Endothelial cell of umbilical vein (primary cell): ENCODE measurements around the gene STK32C. TPM values are rescaled to one million over a fixed set of nuclear protein-coding genes. Genes with fewer than 3 reads are reported as not detected.

Experiments
- BruUV-seq: library from RNA; stranded (reverse); fragments of 400-500 nt; replicated peaks from 2 replicates; lab custom pipeline; 2021; lab: Mats Ljungman, UMichigan
- CTCF ChIA-PET: fragments of 300-600, 350-600 bp; sonication (Branson Sonifier 250); formaldehyde crosslinking; loops from one replicate; lab custom pipeline; 2021; ENCODE audit warnings: antibody characterized with exemption, inconsistent platforms; lab: Charles Lee
- POLR2A ChIA-PET: fragments of 300-600, 350-600 bp; sonication (Branson Sonifier 250); formaldehyde crosslinking; loops from one replicate; lab custom pipeline; 2021; ENCODE audit warnings: antibody characterized with exemption, inconsistent platforms; lab: Charles Lee
- DNase-seq: peaks from one replicate; pipeline ENCODE4 v3.0.0-alpha.2; 2011; ENCODE audit warnings: low read depth, low spot score
- FAIRE-seq: peaks from 2 replicates; lab custom pipeline; 2011; peaks lifted over from hg19 to GRCh38; lab: Jason Lieb, UNC
- H2AFZ ChIP-seq: 2 replicates; pipeline ENCODE4 v1.6.0; 2012; ENCODE audit warnings: low read depth, low read length, control low read depth, inconsistent platforms
- H3K27ac ChIP-seq: 2 replicates; pipeline ENCODE4 v1.5.1; 2011; ENCODE audit warnings: low read depth, mild to moderate bottlenecking, control low read depth, low read length, moderate library complexity; ENCODE audit not compliant: insufficient read depth
- H3K27me3 ChIP-seq, 2 experiments: 2 replicates each; pipeline versions ENCODE4 v1.6.0 to v1.6.1; 2011; ENCODE audit warnings: low read length in 2 of 2, mixed read lengths in 1 of 2; ENCODE audit not compliant: control insufficient read depth in 2 of 2, insufficient read depth in 2 of 2
- H3K36me3 ChIP-seq, 2 experiments: 2 replicates in 1 of 2; 3 replicates in 1 of 2; pipeline ENCODE4 v1.5.1; 2011; ENCODE audit warnings: low read length in 2 of 2, mild to moderate bottlenecking in 1 of 2, moderate library complexity in 1 of 2; ENCODE audit not compliant: control insufficient read depth in 2 of 2, insufficient read depth in 2 of 2; ENCODE audit errors: extremely low read depth in 1 of 2
- H3K4me1 ChIP-seq: 3 replicates; pipeline ENCODE4 v1.5.1; 2011; ENCODE audit warnings: mild to moderate bottlenecking, low read length; ENCODE audit not compliant: control insufficient read depth, insufficient read depth; ENCODE audit errors: extremely low read depth
- H3K4me2 ChIP-seq: 2 replicates; pipeline ENCODE4 v1.6.1; 2011; ENCODE audit warnings: low read length, control low read depth, mixed read lengths; ENCODE audit not compliant: insufficient read depth
- H3K4me3 ChIP-seq, 3 experiments: fragments of 200-600 bp in 1 of 3; sonication (generic), shearing (Covaris generic) in 1 of 3; replicated peaks in 1 of 3; 2 replicates each; pipeline ENCODE4 v1.5.1; 2011 to 2016; ENCODE audit warnings: control low read depth in 3 of 3, low read length in 3 of 3, mild to moderate bottlenecking in 2 of 3, inconsistent platforms in 1 of 3, low read depth in 1 of 3, moderate library complexity in 1 of 3; ENCODE audit not compliant: insufficient read depth in 1 of 3
- H3K79me2 ChIP-seq: 2 replicates; pipeline ENCODE4 v1.6.0; 2012; ENCODE audit warnings: low read length, inconsistent platforms; ENCODE audit not compliant: control insufficient read depth, insufficient read depth
- H3K9ac ChIP-seq: replicated peaks from 2 replicates; pipeline ENCODE3; 2011; ENCODE audit warnings: low read length, control low read depth; ENCODE audit not compliant: insufficient read depth; ENCODE audit errors: extremely low read depth
- H3K9me1 ChIP-seq: replicated peaks from 3 replicates; pipeline ENCODE4 v1.6.0; 2011; ENCODE audit warnings: mild to moderate bottlenecking, low read length; ENCODE audit not compliant: control insufficient read depth, insufficient read depth; ENCODE audit errors: extremely low read depth
- H3K9me3 ChIP-seq: replicated peaks from 2 replicates; pipeline ENCODE4 v1.5.1; 2012; ENCODE audit warnings: low read length, inconsistent platforms; ENCODE audit not compliant: control insufficient read depth, insufficient read depth
- H4K20me1 ChIP-seq: replicated peaks from 2 replicates; pipeline ENCODE3; 2011; ENCODE audit warnings: mild to moderate bottlenecking, low read length; ENCODE audit not compliant: control insufficient read depth, insufficient read depth; ENCODE audit errors: extremely low read depth
- EZH2 ChIP-seq: IDR thresholded peaks from 2 replicates; pipeline ENCODE4 v1.6.1; 2012; ENCODE audit warnings: borderline replicate concordance, low read depth, mild to moderate bottlenecking, moderate library complexity, low read length, inconsistent platforms; ENCODE audit not compliant: severe bottlenecking
- FOS ChIP-seq: IDR thresholded peaks from 2 replicates; pipeline ENCODE4 v1.6.1; 2011; ENCODE audit warnings: mild to moderate bottlenecking, low read length, moderate library complexity, borderline replicate concordance; ENCODE audit not compliant: insufficient read depth
- GATA2 ChIP-seq: IDR thresholded peaks from 2 replicates; pipeline ENCODE4 v1.7.0; 2011; ENCODE audit warnings: low read depth, mild to moderate bottlenecking, moderate library complexity, mixed read lengths, low read length; ENCODE audit not compliant: insufficient read length, insufficient read depth
- JUN ChIP-seq: IDR thresholded peaks from 2 replicates; pipeline ENCODE4 v1.6.1; 2011; ENCODE audit warnings: borderline replicate concordance, low read depth; ENCODE audit not compliant: insufficient read length, insufficient read depth
- MYC ChIP-seq: IDR thresholded peaks from one replicate; pipeline ENCODE4 v1.6.1; 2011; ENCODE audit warnings: mild to moderate bottlenecking, low read depth, low read length
- POLR2A ChIP-seq: IDR thresholded peaks from 2 replicates; pipeline ENCODE4 v1.6.1; 2012; ENCODE audit warnings: low read depth, mild to moderate bottlenecking, control low read depth, low read length
- POLR2AphosphoS5 ChIP-seq: IDR thresholded peaks from 2 replicates; pipeline ENCODE4 v1.6.1; 2012; ENCODE audit warnings: low read depth, mild to moderate bottlenecking, control low read depth, low read length, moderate library complexity; ENCODE audit not compliant: insufficient read depth
- dilution Hi-C: fragments of 300-500 bp; cut with MboI; formaldehyde crosslinking; loops from one replicate; pipeline ENCODE4 v1.15.0; 2019; ENCODE audit warnings: low sequenced_read_pairs; ENCODE audit not compliant: extremely low pct_ligation_motif_present
- intact Hi-C: fragments of 100-400 bp; cut with micrococcal nuclease; formaldehyde crosslinking; loops from one replicate; pipeline ENCODE4 v1.10.0; 2022
- polyA plus RNA-seq, 4 experiments: library from polyadenylated mRNA; depleted of rRNA in 3 of 4; stranded (reverse) in 3 of 4; unstranded in 1 of 4; fragments of >200 nt; gene quantifications; 2 replicates each; pipeline versions ENCODE4 v1.2.1 to v1.2.3, GENCODE V29; 2011 to 2012; ENCODE audit warnings: missing spikeins in 1 of 4
- total RNA-seq: library from RNA; stranded (reverse); gene quantifications from 2 replicates; pipeline ENCODE4 v1.2.3, GENCODE V29; 2021
- TF ChIP-seq, protein P1 (sequence below), 2 donors: IDR thresholded peaks; 1 replicate in 1 of 2; 2 replicates in 1 of 2; pipeline ENCODE4 v1.5.1; 2011; ENCODE audit warnings: low read length in 2 of 2, mild to moderate bottlenecking in 2 of 2, moderate library complexity in 2 of 2, control low read depth in 1 of 2, inconsistent platforms in 1 of 2, low read depth in 1 of 2; ENCODE audit not compliant: insufficient read depth in 1 of 2; ENCODE audit errors: extremely low read depth in 1 of 2
- TF ChIP-seq, protein P2 (sequence below): IDR thresholded peaks from 2 replicates; pipeline ENCODE4 v1.6.1; 2011; ENCODE audit not compliant: insufficient read depth, insufficient read length

Gene STK32C
- total and polyA plus RNA-seq, 2 donors (not counting 3 experiments of a cell fraction or from before 2014, with no cell fraction given) = 5.4 to 14.1 TPM

DNA sequence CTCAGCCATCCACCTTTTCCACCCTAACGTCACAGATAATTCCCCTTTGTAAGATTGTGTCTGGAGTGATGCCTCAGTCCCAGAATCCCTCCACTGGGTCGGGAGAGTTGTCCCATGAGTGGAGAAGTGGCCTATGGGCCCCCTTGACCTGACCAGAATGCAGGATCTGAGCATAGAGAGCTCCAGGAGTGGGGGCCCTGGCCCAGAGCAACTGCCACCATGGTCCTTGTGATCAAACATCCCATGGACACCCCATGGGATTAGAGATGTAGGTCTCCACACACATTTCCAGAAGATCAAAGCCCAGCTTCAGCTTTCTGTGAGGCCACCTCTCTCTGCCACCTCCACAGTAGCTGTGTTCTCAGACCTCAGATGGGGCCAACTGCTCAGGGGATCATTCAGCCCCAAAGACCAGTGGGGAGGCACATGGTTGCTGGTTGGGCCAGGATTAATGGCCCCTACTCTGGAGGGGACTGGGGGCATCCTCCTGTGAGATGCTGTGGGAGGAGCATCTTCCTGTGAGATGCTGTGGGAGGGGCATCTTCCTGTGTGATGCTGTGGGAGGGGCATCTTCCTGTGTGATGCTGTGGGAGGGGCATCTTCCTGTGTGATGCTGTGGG is 149.5 kb downstream of the STK32C start:
- Histone ChIP-seq H3K9me1 (no peaks in the 10 kb centered on the region), H3K27ac (no peak overlapping the region), H3K4me3 (no peak overlapping the region), H3K9me3 (no peaks in the 10 kb centered on the region), H3K79me2 (no peaks in the 10 kb centered on the region), H3K36me3 (no peaks in the 10 kb centered on the region), H3K27me3 (no peaks in the 10 kb centered on the region), H3K4me1 (no peaks in the 10 kb centered on the region), H3K4me2 (no peak overlapping the region), H3K9ac (no peak overlapping the region), H2AFZ (no peak overlapping the region), H4K20me1 (no peaks in the 10 kb centered on the region)
- TF ChIP-seq EZH2 (no peak), GATA2 (no peak), MYC (no peak), FOS (no peak), POLR2AphosphoS5 (no peak), JUN (no peak), POLR2A (no peak)
- TF ChIP-seq, protein P1, sequence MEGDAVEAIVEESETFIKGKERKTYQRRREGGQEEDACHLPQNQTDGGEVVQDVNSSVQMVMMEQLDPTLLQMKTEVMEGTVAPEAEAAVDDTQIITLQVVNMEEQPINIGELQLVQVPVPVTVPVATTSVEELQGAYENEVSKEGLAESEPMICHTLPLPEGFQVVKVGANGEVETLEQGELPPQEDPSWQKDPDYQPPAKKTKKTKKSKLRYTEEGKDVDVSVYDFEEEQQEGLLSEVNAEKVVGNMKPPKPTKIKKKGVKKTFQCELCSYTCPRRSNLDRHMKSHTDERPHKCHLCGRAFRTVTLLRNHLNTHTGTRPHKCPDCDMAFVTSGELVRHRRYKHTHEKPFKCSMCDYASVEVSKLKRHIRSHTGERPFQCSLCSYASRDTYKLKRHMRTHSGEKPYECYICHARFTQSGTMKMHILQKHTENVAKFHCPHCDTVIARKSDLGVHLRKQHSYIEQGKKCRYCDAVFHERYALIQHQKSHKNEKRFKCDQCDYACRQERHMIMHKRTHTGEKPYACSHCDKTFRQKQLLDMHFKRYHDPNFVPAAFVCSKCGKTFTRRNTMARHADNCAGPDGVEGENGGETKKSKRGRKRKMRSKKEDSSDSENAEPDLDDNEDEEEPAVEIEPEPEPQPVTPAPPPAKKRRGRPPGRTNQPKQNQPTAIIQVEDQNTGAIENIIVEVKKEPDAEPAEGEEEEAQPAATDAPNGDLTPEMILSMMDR (IDR thresholded peaks at IDR 0.05; ENCODE audit: extremely low read depth in 1 of 2, insufficient read depth in 1 of 2, low read depth in 1 of 2, low read length in 2 of 2) = no peak
- TF ChIP-seq, protein P2, sequence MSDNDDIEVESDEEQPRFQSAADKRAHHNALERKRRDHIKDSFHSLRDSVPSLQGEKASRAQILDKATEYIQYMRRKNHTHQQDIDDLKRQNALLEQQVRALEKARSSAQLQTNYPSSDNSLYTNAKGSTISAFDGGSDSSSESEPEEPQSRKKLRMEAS = no peak
- CTCF ChIA-PET = no interaction called here
- dilution Hi-C loops = no loop called here
- BruUV-seq = no TSS peak
- intact Hi-C loops = no loop called here
- POLR2A ChIA-PET = interaction anchor here (0.6 kb wide), 1 partner anchor 1243 kb away, joined by 3 read pairs; no protein-coding TSS in a partner anchor
- no peak for FAIRE-seq
- no peak for DNase-seq

Other genes with a start within 250 kb of the STK32C start
- gene JAKMIP3, start 242.0 kb downstream of the STK32C start, total RNA-seq = 0.07 TPM in 1 of 2 replicates, not detected in the other
- 0.01 and 0.02 TPM in 2 replicates for gene JAKMIP3, start 242.0 kb downstream of the STK32C start, polyA plus RNA-seq
- gene DPYSL4, start 121.0 kb downstream of the STK32C start, total RNA-seq = 32.9 and 60.0 TPM in 2 replicates
- gene DPYSL4, start 121.0 kb downstream of the STK32C start, polyA plus RNA-seq = 27.1 and 35.0 TPM in 2 replicates
- 7.8 and 13.6 TPM in 2 replicates for gene LRRC27, start 24.2 kb upstream of the STK32C start, total RNA-seq
- 7.6 and 8.3 TPM in 2 replicates for gene LRRC27, start 24.2 kb upstream of the STK32C start, polyA plus RNA-seq
- gene PWWP2B, start 89.2 kb upstream of the STK32C start, total RNA-seq = 10.5 and 11.8 TPM in 2 replicates
- gene PWWP2B, start 89.2 kb upstream of the STK32C start, polyA plus RNA-seq = 4.6 and 5.5 TPM in 2 replicates
- 33.2 and 35.9 TPM in 2 replicates for gene INPP5A, start 229.8 kb upstream of the STK32C start, total RNA-seq
- gene INPP5A, start 229.8 kb upstream of the STK32C start, polyA plus RNA-seq = 21.2 and 22.9 TPM in 2 replicates